GM23338 (cell line): ENCODE results near the gene COLEC12. TPM values are rescaled to one million over a fixed set of nuclear protein-coding genes. Genes with fewer than 3 reads are reported as not detected.

ENCODE experiments used
- ATAC-seq: fragments of 200-7000 bp; cut with Tn5 transposase; 3 replicates; pipeline ENCODE4 v1.9.1; 2020
- DNase-seq: peaks from one replicate; pipeline ENCODE4 v3.0.0-alpha.2; 2015; ENCODE audit warnings: low spot score
- H2AFZ ChIP-seq: fragments of 200-600 bp; sonication (generic); 2 replicates; pipeline ENCODE4 v1.8.0; 2016; ENCODE audit warnings: antibody characterized with exemption, mild to moderate bottlenecking, moderate library complexity
- H3F3A ChIP-seq: fragments of 200-600 bp; sonication (generic); replicated peaks from 2 replicates; pipeline ENCODE4 v1.8.0; 2017; ENCODE audit warnings: antibody characterized with exemption, mixed run types, low read depth
- H3K27ac ChIP-seq: fragments of 200-600 bp; sonication (generic); 2 replicates; pipeline ENCODE4 v1.6.1; 2016; ENCODE audit warnings: low read depth
- H3K27me3 ChIP-seq: fragments of 200-600 bp; sonication (generic); 2 replicates; pipeline ENCODE4 v1.8.0; 2016; ENCODE audit warnings: mild to moderate bottlenecking, mixed run types, moderate library complexity; ENCODE audit not compliant: insufficient read depth
- H3K36me3 ChIP-seq: fragments of 200-600 bp; sonication (generic); 2 replicates; pipeline ENCODE4 v1.8.0; 2016; ENCODE audit warnings: mild to moderate bottlenecking; ENCODE audit not compliant: insufficient read depth
- H3K4me1 ChIP-seq: fragments of 200-600 bp; sonication (generic); 2 replicates; pipeline ENCODE4 v1.8.0; 2016; ENCODE audit warnings: mild to moderate bottlenecking, moderate library complexity; ENCODE audit not compliant: insufficient read depth
- H3K4me2 ChIP-seq: fragments of 200-600 bp; sonication (generic); 2 replicates; pipeline ENCODE4 v1.7.1; 2017; ENCODE audit warnings: mixed run types
- H3K4me3 ChIP-seq: fragments of 200-600 bp; sonication (generic); 2 replicates; pipeline ENCODE4 v1.6.1; 2016; ENCODE audit warnings: mixed run types
- H3K79me2 ChIP-seq: fragments of 200-600 bp; sonication (generic); replicated peaks from 2 replicates; pipeline ENCODE4 v1.8.0; 2017; ENCODE audit warnings: mild to moderate bottlenecking; ENCODE audit not compliant: insufficient read depth
- H3K9me2 ChIP-seq: fragments of 200-600 bp; sonication (generic); 2 replicates; pipeline ENCODE4 v1.8.0; 2017; ENCODE audit not compliant: insufficient read depth
- H4K20me1 ChIP-seq: fragments of 200-600 bp; sonication (generic); replicated peaks from 2 replicates; pipeline ENCODE4 v1.8.0; 2017; ENCODE audit warnings: mild to moderate bottlenecking; ENCODE audit not compliant: insufficient read depth
- H3K27ac Mint-ChIP-seq: 2 replicates; pipeline ENCODE4 v1.8.0; 2020; ENCODE audit warnings: inconsistent platforms, mild to moderate bottlenecking, moderate library complexity, mixed read lengths
- H3K27me3 Mint-ChIP-seq: 3 replicates; pipeline ENCODE4 v1.8.0; 2022; ENCODE audit warnings: low read depth, mild to moderate bottlenecking, moderate library complexity, mixed read lengths, inconsistent platforms; ENCODE audit not compliant: insufficient read depth, poor library complexity
- H3K36me3 Mint-ChIP-seq: 3 replicates; pipeline ENCODE4 v1.8.0; 2021; ENCODE audit warnings: low read depth, mild to moderate bottlenecking, inconsistent platforms, moderate library complexity, mixed read lengths
- H3K4me1 Mint-ChIP-seq: 3 replicates; pipeline ENCODE4 v1.8.0; 2020; ENCODE audit warnings: mild to moderate bottlenecking, inconsistent platforms, mixed read lengths
- H3K4me3 Mint-ChIP-seq: 3 replicates; pipeline ENCODE4 v1.8.0; 2021; ENCODE audit warnings: moderate library complexity, mild to moderate bottlenecking, inconsistent platforms, mixed read lengths
- H3K9me3 Mint-ChIP-seq: 3 replicates; pipeline ENCODE4 v1.8.0; 2020; ENCODE audit warnings: moderate library complexity, mild to moderate bottlenecking, inconsistent platforms, mixed read lengths
- CTCF ChIP-seq, 2 experiments: fragments of 200-600 bp in 1 of 2; sonication (generic) in 1 of 2; conservative IDR thresholded peaks; 2 replicates each; pipeline versions ENCODE4 v1.5.1 to v1.6.1; 2016 to 2017; ENCODE audit warnings: antibody characterized with exemption in 2 of 2, low read depth in 2 of 2, mild to moderate bottlenecking in 2 of 2, moderate library complexity in 1 of 2
- ETS1 ChIP-seq: IDR thresholded peaks from 2 replicates; pipeline ENCODE4 v1.6.1; 2016; ENCODE audit warnings: antibody characterized with exemption
- EZH2 ChIP-seq: fragments of 200-600 bp; sonication (generic); IDR thresholded peaks from one replicate; pipeline ENCODE4 v1.8.0; 2017; ENCODE audit warnings: antibody characterized with exemption, mild to moderate bottlenecking, low read depth; ENCODE audit not compliant: unreplicated experiment
- EZH2phosphoT487 ChIP-seq: fragments of 200-600 bp; sonication (generic); IDR thresholded peaks from one replicate; pipeline ENCODE4 v1.8.1; 2018; ENCODE audit warnings: antibody characterized with exemption; ENCODE audit not compliant: unreplicated experiment
- JUNB ChIP-seq: IDR thresholded peaks from one replicate; pipeline ENCODE4 v1.6.1; 2016; ENCODE audit warnings: antibody characterized with exemption; ENCODE audit not compliant: unreplicated experiment
- NANOG ChIP-seq: IDR thresholded peaks from 2 replicates; pipeline ENCODE4 v1.6.1; 2016; ENCODE audit warnings: antibody characterized with exemption, borderline replicate concordance
- POLR2AphosphoS5 ChIP-seq: IDR thresholded peaks from 2 replicates; pipeline ENCODE4 v1.6.1; 2016; ENCODE audit warnings: antibody characterized with exemption, low read depth
- REST ChIP-seq: IDR thresholded peaks from one replicate; pipeline ENCODE4 v1.6.1; 2018; ENCODE audit warnings: antibody characterized with exemption; ENCODE audit not compliant: unreplicated experiment
- ZNF331 ChIP-seq: fragments of 250-450 bp; sonication (Bioruptor Pico); IDR thresholded peaks from 2 replicates; pipeline ENCODE4 v1.5.0; 2020; ENCODE audit warnings: low read depth, mild to moderate bottlenecking, moderate library complexity
- ZNF462 ChIP-seq: fragments of 250-450 bp; sonication (Bioruptor Pico); IDR thresholded peaks from 2 replicates; pipeline ENCODE4 v1.5.0; 2020; ENCODE audit warnings: mild to moderate bottlenecking, moderate library complexity
- polyA plus RNA-seq: library from polyadenylated mRNA; unstranded; fragments of >200 nt; fragmentation: Nextera tagmentation; extraction: Ambion mirVana; gene quantifications from 2 replicates; pipeline ENCODE4 v1.2.1, GENCODE V29; 2016
- total RNA-seq: library from RNA; depleted of rRNA; stranded (reverse); fragments of >200 nt; shearing (Covaris generic); gene quantifications from 2 replicates; pipeline ENCODE4 v1.2.3, GENCODE V29; 2014

Gene COLEC12
- total and polyA plus RNA-seq, 2 experiments from 2014 or later: 1.1 to 3.2 TPM

GRCh38 chr18:346600-346999, 153.9 kb downstream of the COLEC12 start (continued):
- no peak for TF ChIP-seq CTCF (conservative IDR thresholded peaks at IDR 0.05; ENCODE audit: low read depth in 2 of 2)
- no peak for TF ChIP-seq JUNB
- TF ChIP-seq EZH2phosphoT487: no peak
- TF ChIP-seq NANOG: no peak

GRCh38 chr18:341102-341501, 159.4 kb downstream of the COLEC12 start:
- Histone ChIP-seq H3K4me2 (no peak overlapping the region), H3K27me3 (no peaks in the 10 kb centered on the region), H3K4me3 (no peak overlapping the region), H3K9me2 (0 out of 2 replicates have a peak, but pooled peaks cover 4% of the 10 kb centered on the region), H3K27ac (no peak overlapping the region), H3K36me3 (no peaks in the 10 kb centered on the region; the same call in 1 of the 2 replicates), H4K20me1 (no peaks in the 10 kb centered on the region), H3F3A (no peaks in the 10 kb centered on the region), H3K4me1 (no peaks in the 10 kb centered on the region), H3K79me2 (no peaks in the 10 kb centered on the region), H2AFZ (no peak overlapping the region)
- H3K4me3 Mint-ChIP-seq: no peak overlapping the region
- H3K27me3 Mint-ChIP-seq: peaks cover 5% of the 10 kb centered on the region
- no peak for DNase-seq
- no peaks in the 10 kb centered on the region for H3K36me3 Mint-ChIP-seq
- no peaks in the 10 kb centered on the region; the same call in 2 of the 3 replicates for H3K9me3 Mint-ChIP-seq
- H3K4me1 Mint-ChIP-seq: no peaks in the 10 kb centered on the region; the same call in 2 of the 3 replicates
- no peak overlapping the region for H3K27ac Mint-ChIP-seq
- ATAC-seq: no peak
- TF ChIP-seq POLR2AphosphoS5 (no peak), NANOG (no peak), EZH2 (no peak), ETS1 (no peak), ZNF331 (CRISPR knock-in tag) (no peak), ZNF462 (no peak), CTCF (conservative IDR thresholded peaks at IDR 0.05; ENCODE audit: low read depth in 2 of 2) (no peak), REST (no peak)
